D721Med (cell line): ENCODE results near the gene TP73.

Experiments used
- DNase-seq: peaks from one replicate; pipeline ENCODE4 v3.0.0; 2011; ENCODE audit warnings: low spot score; ENCODE audit not compliant: insufficient read length
- FAIRE-seq: peaks from 2 replicates; lab custom pipeline; 2011; peaks lifted over from hg19 to GRCh38; lab: Jason Lieb, UNC
- CTCF ChIP-seq: IDR thresholded peaks from 2 replicates; pipeline ENCODE4 v1.5.1; 2012; ENCODE audit warnings: mild to moderate bottlenecking, control low read depth; ENCODE audit not compliant: insufficient read depth; ENCODE audit errors: missing control alignments

The TP73 gene

GRCh38 chr1:3651026-3651929 lies 1.0 kb upstream of the TP73 start:
- TF ChIP-seq CTCF, result no peak
- FAIRE-seq, result no peak

GRCh38 chr1:3652548-3653285 lies 401 bp downstream of the TP73 start:
- DNase-seq (no peak), FAIRE-seq (no peak)
- TF ChIP-seq CTCF, result no peak

More at GRCh38 chr1:3651026-3651929, 1.0 kb upstream of the TP73 start:
- DNase-seq, result no peak

GRCh38 chr1:3653286-3653618 lies 936 bp downstream of the TP73 start:
- no peak for TF ChIP-seq CTCF
- no peak for DNase-seq
- FAIRE-seq, result no peak

GRCh38 chr1:3654549-3655281 lies 2.4 kb downstream of the TP73 start:
- no peak for TF ChIP-seq CTCF
- FAIRE-seq (no peak), DNase-seq (no peak)

GRCh38 chr1:3656450-3657095 lies 4.3 kb downstream of the TP73 start:
- TF ChIP-seq CTCF, result no peak
- FAIRE-seq (no peak), DNase-seq (no peak)

- no peak for DNase-seq
- no peak for TF ChIP-seq CTCF
- no peak for FAIRE-seq
Observed at GRCh38 chr1:3657096-3657475, 4.8 kb downstream of the TP73 start.
